Measurements from ENCODE around the gene KDM2B. TPM values are rescaled to one million over a fixed set of nuclear protein-coding genes. Genes with fewer than 3 reads are reported as not detected.

Gene KDM2B
- total RNA-seq, 4 donors from 2014 or later, result 13.6 to 23.5 (median 20.0) TPM

- Histone ChIP-seq H3K27me3 (no peaks in the 10 kb centered on the region), H3K4me3 (no peak overlapping the region), H3K4me1 (peaks cover 9 to 16% (median 12%) of the 10 kb centered on the region in 4 donors), H3K27ac (replicated peaks in 1 of 4) (no peak overlapping the region), H3K9me3 (no peaks in the 10 kb centered on the region), H3K36me3 (peaks cover 0 to 35% (median 16%) of the 10 kb centered on the region in 4 donors)
- DNase-seq (ENCODE audit: extremely low spot score), result no peak
- TF ChIP-seq EP300 (IDR thresholded peaks at IDR 0.05), result no peak
- TF ChIP-seq POLR2A (IDR thresholded peaks at IDR 0.05; ENCODE audit: low read depth), result no peak
- TF ChIP-seq, protein P1, sequence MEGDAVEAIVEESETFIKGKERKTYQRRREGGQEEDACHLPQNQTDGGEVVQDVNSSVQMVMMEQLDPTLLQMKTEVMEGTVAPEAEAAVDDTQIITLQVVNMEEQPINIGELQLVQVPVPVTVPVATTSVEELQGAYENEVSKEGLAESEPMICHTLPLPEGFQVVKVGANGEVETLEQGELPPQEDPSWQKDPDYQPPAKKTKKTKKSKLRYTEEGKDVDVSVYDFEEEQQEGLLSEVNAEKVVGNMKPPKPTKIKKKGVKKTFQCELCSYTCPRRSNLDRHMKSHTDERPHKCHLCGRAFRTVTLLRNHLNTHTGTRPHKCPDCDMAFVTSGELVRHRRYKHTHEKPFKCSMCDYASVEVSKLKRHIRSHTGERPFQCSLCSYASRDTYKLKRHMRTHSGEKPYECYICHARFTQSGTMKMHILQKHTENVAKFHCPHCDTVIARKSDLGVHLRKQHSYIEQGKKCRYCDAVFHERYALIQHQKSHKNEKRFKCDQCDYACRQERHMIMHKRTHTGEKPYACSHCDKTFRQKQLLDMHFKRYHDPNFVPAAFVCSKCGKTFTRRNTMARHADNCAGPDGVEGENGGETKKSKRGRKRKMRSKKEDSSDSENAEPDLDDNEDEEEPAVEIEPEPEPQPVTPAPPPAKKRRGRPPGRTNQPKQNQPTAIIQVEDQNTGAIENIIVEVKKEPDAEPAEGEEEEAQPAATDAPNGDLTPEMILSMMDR (IDR thresholded peaks at IDR 0.05), result no peak
- TF ChIP-seq POLR2AphosphoS5 (IDR thresholded peaks at IDR 0.05), result no peak
- 100% methylated on average over 1 of the region's 1 CpG for WGBS
- intact Hi-C loops (cut with DNase I), result no loop called here
Measured at GRCh38 chr12:121503395-121503794, 77.4 kb downstream of the KDM2B start.

DNA sequence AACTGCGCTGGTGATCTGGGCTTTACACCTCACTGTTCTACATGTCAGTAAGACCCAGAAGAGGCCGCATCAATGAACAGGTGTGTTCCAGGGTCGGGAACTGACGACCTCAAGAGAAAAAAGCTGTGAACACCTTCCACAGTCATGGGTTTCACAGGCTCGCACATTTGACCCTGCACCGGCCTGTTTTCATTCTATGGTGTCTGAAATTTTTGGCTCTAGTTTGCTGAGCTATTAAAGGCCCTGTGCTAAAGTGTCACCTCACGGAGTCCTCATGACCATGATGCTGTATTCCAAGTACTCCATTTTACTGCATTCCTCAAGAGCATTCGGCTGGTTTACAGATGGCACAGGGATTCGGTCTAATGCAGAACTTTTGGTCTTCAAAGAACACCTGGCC, 78.9 kb downstream of the KDM2B start:
- Histone ChIP-seq H3K4me3 (no peak overlapping the region), H3K9me3 (no peaks in the 10 kb centered on the region), H3K27ac (replicated peaks in 1 of 4) (no peak overlapping the region), H3K36me3 (peaks cover 0 to 21% (median 8%) of the 10 kb centered on the region in 4 donors), H3K4me1 (peaks cover 9 to 16% (median 12%) of the 10 kb centered on the region in 4 donors), H3K27me3 (no peaks in the 10 kb centered on the region)
- no peak for DNase-seq (ENCODE audit: extremely low spot score)
- 91% methylated on average over 9 of the region's 9 CpGs for WGBS
- intact Hi-C loops (cut with DNase I), result loop anchor here (2.0 kb wide), 1 partner anchor 33 kb away; no protein-coding TSS in a partner anchor
- TF ChIP-seq POLR2AphosphoS5 (IDR thresholded peaks at IDR 0.05), result no peak
- no peak for TF ChIP-seq EP300 (IDR thresholded peaks at IDR 0.05)
- TF ChIP-seq, protein P1 (IDR thresholded peaks at IDR 0.05), result no peak
- no peak for TF ChIP-seq POLR2A (IDR thresholded peaks at IDR 0.05; ENCODE audit: low read depth)

- H3K36me3 ChIP-seq, result peaks cover 0 to 15% (median 3%) of the 10 kb centered on the region in 4 donors
- peak; percentile 95 for DNase-seq (ENCODE audit: extremely low spot score)
- WGBS, result 27% methylated on average over 19 of the region's 21 CpGs
- intact Hi-C loops (cut with DNase I), result loop anchor here (2.0 kb wide), 2 partner anchors 35 to 179 kb away; no protein-coding TSS in a partner anchor
- H3K27ac ChIP-seq (replicated peaks in 1 of 4), result peak overlapping the region; percentile 71 to 82 (median 72)
- peak overlapping the region; percentile 35 to 49 (median 40) for H3K4me3 ChIP-seq
- H3K27me3 ChIP-seq, result no peaks in the 10 kb centered on the region
- H3K4me1 ChIP-seq, result peaks cover 9 to 16% (median 12%) of the 10 kb centered on the region in 4 donors
- H3K9me3 ChIP-seq, result no peaks in the 10 kb centered on the region
- TF ChIP-seq EP300 (IDR thresholded peaks at IDR 0.05) (no peak), POLR2AphosphoS5 (IDR thresholded peaks at IDR 0.05) (peak in 1 of 2 donors; percentile 12), POLR2A (IDR thresholded peaks at IDR 0.05; ENCODE audit: low read depth) (no peak)
- TF ChIP-seq, protein P1 (IDR thresholded peaks at IDR 0.05), result peak; percentile 97 to 98 (median 97)
Measured at GRCh38 chr12:121499929-121500793, 80.7 kb downstream of the KDM2B start.

- 91% methylated on average over 8 of the region's 8 CpGs for WGBS
- H3K4me1 ChIP-seq, result peaks cover 6 to 12% (median 10%) of the 10 kb centered on the region in 4 donors
- no peaks in the 10 kb centered on the region for H3K9me3 ChIP-seq
- H3K27me3 ChIP-seq, result no peaks in the 10 kb centered on the region
- H3K4me3 ChIP-seq, result no peak overlapping the region
- TF ChIP-seq POLR2A (IDR thresholded peaks at IDR 0.05; ENCODE audit: low read depth) (no peak), EP300 (IDR thresholded peaks at IDR 0.05) (no peak), POLR2AphosphoS5 (IDR thresholded peaks at IDR 0.05) (no peak)
- TF ChIP-seq, protein P1 (IDR thresholded peaks at IDR 0.05), result no peak
- DNase-seq (ENCODE audit: extremely low spot score), result no peak
- H3K27ac ChIP-seq (replicated peaks in 1 of 4), result no peak overlapping the region
- H3K36me3 ChIP-seq, result peaks cover 0 to 8% (median 2%) of the 10 kb centered on the region in 4 donors
- intact Hi-C loops (cut with DNase I), result no loop called here
Measured at GRCh38 chr12:121495746-121496145, 85.1 kb downstream of the KDM2B start.

Measured in esophagus muscularis mucosa (tissue), 4 donors.